HFF-Myc (cell line): ENCODE results near the gene ENOX1.

Source experiments
- DNase-seq: peaks from one replicate; pipeline ENCODE4 v3.0.0-alpha.2; 2011; ENCODE audit warnings: low read depth; ENCODE audit errors: extremely low read depth
- H3K4me3 ChIP-seq: replicated peaks from 2 replicates; pipeline ENCODE4 v1.5.1; 2011; ENCODE audit warnings: low read depth, mild to moderate bottlenecking, control low read depth, low read length
- TF ChIP-seq, protein P1 (sequence below): IDR thresholded peaks from 2 replicates; pipeline ENCODE4 v1.5.1; 2012; ENCODE audit warnings: mild to moderate bottlenecking, low read depth, low read length, control low read depth; ENCODE audit errors: missing control alignments

Gene ENOX1

DNA sequence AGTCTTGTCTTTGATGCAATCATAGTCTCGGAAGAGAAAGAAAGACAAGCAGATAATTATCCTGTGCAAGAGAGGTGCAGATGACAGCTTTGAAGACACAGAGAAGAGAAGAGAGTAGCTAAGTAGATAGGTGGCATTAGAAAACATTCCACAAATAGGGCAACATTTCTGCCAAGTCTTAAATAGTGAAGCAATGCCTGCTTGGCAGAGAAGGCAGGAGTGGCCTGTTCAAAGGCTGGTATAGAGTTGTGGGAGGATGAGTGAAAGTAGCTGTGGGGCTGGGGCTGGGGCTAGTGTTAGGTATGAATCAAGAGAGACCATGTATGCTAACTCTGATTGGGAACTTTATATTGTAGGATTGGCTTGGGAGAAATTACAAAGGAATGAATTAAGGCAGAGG is 457.9 kb downstream of the ENOX1 start:
- H3K4me3 ChIP-seq, result no peak overlapping the region
- DNase-seq, result no peak
- TF ChIP-seq, protein P1, sequence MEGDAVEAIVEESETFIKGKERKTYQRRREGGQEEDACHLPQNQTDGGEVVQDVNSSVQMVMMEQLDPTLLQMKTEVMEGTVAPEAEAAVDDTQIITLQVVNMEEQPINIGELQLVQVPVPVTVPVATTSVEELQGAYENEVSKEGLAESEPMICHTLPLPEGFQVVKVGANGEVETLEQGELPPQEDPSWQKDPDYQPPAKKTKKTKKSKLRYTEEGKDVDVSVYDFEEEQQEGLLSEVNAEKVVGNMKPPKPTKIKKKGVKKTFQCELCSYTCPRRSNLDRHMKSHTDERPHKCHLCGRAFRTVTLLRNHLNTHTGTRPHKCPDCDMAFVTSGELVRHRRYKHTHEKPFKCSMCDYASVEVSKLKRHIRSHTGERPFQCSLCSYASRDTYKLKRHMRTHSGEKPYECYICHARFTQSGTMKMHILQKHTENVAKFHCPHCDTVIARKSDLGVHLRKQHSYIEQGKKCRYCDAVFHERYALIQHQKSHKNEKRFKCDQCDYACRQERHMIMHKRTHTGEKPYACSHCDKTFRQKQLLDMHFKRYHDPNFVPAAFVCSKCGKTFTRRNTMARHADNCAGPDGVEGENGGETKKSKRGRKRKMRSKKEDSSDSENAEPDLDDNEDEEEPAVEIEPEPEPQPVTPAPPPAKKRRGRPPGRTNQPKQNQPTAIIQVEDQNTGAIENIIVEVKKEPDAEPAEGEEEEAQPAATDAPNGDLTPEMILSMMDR, result no peak

DNA sequence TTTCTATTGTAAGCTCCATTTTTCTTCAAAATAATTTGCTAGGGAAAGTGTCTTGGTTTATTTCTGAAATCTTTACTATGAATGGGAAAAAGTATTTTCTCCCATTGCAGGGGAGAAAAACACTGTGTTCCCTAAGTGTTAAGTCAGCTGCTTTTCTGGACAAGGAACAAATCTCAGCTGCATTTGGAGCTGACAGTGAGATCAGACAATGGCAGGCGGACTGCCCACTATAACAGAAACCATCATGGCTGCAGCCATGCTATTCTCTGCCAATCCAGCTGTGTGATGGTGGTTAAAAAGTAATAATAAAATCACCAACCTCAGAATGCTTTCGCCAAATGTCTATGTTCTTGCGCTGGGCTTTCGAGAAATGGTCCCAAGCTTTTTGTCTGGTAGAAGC is 460.7 kb downstream of the ENOX1 start:
- TF ChIP-seq, protein P1, result no peak
- no peak overlapping the region for H3K4me3 ChIP-seq
- DNase-seq, result no peak

DNA sequence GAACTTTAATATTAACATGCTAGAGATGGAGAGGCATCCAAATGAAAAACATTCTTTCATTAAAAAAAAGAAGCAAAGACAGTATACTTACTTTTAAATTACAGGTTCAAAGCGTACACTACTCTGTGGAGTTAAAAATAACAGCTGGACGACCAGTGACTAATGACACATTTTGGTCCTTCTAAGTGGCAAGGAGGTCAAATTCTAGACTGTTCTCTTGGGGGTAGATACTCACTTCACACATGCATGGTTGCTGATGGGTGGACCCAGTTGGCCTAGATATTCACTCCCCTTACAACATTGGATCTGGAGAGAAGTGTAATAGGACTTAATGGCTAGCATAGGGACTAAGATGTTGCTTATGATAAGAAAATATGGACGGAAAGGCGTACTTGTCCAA is 461.1 kb downstream of the ENOX1 start:
- DNase-seq, result no peak
- no peak overlapping the region for H3K4me3 ChIP-seq
- TF ChIP-seq, protein P1, result no peak

DNA sequence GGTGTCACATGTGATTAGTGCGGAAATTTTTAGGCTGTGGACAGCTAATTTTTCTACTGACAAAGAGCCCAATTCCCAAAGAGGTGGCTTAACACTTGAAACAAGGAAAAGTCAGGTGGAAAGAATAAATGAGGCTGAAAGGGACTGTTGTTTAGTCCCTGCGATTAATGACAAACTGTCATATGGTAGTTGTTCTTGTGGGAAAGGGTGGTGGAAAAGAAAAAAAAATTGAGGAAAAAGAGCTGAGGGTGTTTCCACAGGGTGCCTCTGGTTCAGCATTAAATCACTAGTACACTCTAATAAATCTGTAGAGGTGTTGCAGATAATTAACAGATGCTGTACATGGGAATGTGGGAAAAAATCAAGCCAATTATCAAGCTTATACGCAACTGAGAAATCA is 462.6 kb downstream of the ENOX1 start:
- DNase-seq, result no peak
- TF ChIP-seq, protein P1, result no peak

DNA sequence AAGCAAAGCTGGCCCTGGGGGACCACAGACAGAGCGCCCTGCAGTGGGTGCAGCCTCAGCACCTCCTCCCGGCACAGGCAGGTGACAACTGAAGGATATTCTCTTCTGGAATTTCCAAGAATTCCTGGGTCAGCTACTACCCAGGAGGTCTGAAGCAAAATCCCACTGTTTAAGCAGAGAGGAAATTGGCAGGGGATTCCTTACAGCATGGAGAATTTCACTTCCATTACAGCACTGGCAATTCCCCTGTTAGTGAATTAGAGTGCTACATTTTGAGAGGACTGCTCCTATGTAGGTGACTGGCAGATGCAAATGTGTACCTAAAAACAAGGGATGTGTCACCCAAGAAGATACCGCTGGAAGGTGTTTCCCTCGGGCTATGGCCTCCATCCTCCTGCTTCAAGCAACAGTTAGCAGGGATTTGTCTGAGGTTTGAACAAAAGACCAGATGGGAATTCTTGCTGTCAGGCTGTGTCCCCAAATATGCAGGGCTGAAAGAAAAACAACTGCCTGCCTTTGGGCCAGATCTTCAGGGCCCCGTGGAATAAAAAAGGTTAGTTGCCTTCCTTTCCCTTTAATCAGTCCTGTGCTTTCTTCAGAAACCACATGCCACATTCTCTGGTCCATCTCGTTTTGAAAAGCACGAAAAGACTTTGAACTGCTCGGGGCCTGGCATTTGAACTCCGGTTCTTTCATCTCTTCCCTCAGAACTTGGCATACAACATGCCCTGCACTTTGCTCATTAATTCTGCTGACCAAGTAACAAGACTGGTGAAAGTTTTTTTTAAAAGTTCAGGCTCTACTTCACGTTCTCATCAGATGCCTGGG is 466.9 kb downstream of the ENOX1 start:
- DNase-seq, result no peak
- H3K4me3 ChIP-seq, result no peak overlapping the region
- TF ChIP-seq, protein P1, result no peak

More for the DNA sequence above, 462.6 kb downstream of the ENOX1 start:
- H3K4me3 ChIP-seq, result no peak overlapping the region

DNA sequence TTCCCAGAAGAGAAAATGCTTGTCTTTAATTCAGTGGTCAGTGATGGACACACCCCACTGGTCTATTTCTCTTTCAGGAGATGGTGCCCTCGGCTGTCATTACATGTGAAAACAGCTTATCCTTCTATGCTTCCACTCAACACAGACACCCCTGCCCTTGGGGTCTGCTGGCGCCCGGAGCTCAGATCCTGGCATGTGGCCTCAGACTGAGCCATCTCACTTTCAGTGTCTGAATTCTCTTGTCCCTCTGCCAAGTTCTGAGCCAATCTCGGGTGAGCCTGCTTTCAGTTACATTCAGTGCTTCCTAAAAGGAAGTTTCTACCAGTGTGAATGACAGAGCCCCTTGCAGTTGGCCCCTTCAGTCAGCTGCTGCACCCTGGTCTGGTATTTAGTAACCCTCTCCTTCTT is 469.8 kb downstream of the ENOX1 start:
- no peak for DNase-seq
- TF ChIP-seq, protein P1, result no peak
- no peak overlapping the region; the same call in 1 of the 2 replicates for H3K4me3 ChIP-seq
